AG09319 (cell line): Measurements from ENCODE around the gene DPP4.

Experiments used
- DNase-seq: peaks from one replicate; pipeline ENCODE4 v3.0.0-alpha.2; 2010; ENCODE audit warnings: low read depth; ENCODE audit errors: extremely low read depth
- TF ChIP-seq, protein P1 (sequence below): IDR thresholded peaks from 2 replicates; pipeline ENCODE4 v1.5.1; 2011; ENCODE audit warnings: low read depth, mild to moderate bottlenecking, inconsistent platforms, low read length, moderate library complexity

Gene DPP4

DNA sequence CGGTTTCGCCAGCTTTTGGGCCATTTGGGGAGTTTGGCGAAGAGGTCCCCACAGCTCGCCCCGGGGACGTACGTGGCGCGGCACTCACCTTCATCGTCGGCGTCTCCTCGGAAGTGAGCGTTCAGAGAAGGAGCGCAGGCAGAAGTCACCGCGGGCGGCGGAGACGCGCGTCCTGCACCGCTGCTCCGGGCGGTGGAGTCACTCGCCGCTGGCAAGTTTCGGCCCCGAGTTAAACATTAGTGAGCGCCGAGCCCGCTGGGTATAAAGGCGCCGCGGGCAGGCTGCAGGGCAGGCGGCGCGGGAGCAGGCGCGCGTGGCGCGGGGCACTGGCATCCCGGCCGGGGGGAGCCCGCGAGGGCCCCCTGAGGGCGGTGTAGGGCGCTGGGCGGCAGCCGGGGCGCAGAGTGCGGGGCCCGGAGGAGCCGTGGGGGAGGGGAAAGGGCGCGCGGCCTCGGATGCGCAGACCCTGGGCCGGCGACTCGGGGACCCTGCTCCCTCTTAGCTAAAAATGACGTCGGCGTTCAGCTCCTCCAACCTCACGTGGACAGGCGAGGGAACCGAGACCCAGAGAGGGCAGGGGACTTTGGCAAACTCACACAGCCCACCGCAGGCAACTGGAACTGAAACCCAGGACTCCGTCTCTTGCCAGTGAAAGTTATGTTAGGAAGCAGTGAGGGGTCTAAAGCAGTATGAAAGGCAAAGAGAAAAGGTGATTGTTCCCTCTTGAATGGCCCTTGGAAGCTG is at the start of gene DPP4:
TSS of gene DPP4 (minus strand) at position 328 of the 744 bp plus-strand sequence. CDS start at position 94, 234 bp downstream.
- TF ChIP-seq, protein P1, sequence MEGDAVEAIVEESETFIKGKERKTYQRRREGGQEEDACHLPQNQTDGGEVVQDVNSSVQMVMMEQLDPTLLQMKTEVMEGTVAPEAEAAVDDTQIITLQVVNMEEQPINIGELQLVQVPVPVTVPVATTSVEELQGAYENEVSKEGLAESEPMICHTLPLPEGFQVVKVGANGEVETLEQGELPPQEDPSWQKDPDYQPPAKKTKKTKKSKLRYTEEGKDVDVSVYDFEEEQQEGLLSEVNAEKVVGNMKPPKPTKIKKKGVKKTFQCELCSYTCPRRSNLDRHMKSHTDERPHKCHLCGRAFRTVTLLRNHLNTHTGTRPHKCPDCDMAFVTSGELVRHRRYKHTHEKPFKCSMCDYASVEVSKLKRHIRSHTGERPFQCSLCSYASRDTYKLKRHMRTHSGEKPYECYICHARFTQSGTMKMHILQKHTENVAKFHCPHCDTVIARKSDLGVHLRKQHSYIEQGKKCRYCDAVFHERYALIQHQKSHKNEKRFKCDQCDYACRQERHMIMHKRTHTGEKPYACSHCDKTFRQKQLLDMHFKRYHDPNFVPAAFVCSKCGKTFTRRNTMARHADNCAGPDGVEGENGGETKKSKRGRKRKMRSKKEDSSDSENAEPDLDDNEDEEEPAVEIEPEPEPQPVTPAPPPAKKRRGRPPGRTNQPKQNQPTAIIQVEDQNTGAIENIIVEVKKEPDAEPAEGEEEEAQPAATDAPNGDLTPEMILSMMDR: no peak
- DNase-seq: no peak

DNA sequence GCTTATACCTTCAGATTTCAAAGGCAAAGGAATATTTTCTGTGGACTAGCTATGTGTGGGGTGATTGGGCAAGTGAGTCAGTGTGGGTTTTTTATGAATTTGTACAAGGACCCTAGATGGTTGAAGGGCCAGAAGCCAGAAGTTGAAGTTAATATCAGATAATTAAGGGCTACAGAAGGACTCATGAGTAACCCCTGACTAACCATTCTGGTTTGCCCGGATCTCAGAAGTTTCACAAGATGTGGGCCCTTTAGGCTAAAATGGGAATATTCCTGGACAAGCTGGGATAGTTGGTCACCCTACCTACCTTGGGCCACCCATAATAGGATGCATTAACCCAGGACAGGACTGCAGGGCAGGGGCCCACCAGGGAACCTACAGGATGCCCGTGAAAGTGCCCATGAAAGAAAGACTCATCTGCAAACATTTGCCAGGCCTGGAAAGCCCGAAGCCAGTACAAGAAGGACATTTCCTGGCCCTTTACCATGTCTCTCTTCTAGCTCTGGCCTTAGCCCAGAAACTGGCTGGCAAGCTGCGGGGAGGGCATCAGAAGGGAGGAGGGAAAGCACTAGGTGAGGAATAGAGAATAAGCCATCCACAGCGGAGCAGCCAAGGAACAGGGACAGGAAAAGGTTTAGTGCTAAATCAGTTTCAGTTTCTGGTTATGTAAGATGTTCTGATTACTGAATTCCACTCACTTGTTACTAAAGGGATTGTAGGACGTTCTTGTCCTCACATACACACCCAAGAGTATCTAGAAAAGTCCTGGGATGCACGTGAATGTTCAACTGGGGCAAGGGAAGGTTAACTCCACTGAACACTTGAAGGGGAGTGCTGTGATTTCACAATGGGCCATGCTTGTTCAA is 44.4 kb upstream of the DPP4 start:
- TF ChIP-seq, protein P1: no peak
- DNase-seq: peak; percentile 52

DNA sequence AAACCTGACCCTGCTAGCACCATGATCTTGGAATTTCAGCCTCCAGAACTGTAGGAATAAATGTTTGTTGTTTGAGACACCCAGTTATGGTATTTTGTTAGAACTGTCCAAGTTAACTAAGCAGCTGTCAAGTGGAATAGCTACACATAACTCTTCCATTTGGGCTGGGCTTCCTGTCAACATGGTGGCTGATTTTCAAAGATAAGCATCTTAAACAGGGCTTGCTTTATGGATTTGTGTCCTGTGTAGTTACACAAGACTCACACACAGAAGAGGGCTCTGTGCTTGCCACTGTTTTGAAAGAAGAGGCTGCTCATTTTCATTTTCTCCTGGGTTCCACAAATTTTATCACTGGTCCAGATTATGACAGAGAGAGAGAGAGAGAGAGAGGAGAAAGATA is 42.3 kb upstream of the DPP4 start:
- no peak for DNase-seq
- TF ChIP-seq, protein P1: no peak

GRCh38 chr2:162115076-162115475 is 41.1 kb upstream of the DPP4 start:
- DNase-seq: no peak
- TF ChIP-seq, protein P1: no peak

DNA sequence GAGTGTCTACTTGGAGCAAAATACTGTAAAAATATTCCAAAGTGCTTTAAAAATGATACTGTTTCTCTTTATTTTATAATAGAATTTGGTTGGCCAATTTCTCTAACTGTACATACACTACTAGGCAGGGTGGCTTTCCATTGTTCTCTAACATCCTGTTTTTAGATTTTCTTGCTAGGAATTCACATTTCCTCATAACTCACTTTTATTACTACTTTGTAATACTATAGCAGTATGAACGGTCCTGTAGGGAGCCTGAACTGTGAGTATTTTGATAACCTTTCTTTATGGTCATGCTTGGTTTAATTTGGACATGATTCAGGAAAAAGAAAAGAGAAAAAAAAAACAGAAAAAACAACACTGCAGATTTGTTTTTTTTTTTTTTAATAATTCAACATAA is 40.3 kb upstream of the DPP4 start:
- DNase-seq: no peak
- TF ChIP-seq, protein P1: no peak

DNA sequence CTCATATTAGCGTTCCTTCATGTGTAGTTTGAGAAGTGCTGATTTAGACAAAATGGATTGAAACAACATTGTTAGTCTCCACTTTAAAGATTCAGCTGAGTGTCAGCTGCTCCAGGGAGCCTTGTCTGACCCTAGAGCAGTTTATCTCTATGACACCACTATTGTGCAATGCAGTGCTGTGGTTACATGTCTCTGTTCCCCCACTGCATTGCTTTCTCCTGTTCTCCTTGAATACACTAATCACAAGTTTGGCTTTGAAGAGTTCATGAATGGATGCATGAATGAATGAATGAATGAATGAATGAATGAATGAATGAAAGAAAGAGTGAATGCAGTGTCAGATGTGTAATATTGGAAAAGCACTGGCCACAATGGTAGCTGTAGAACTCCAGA is 39.8 kb upstream of the DPP4 start:
- DNase-seq: no peak
- TF ChIP-seq, protein P1: no peak

GRCh38 chr2:162113088-162113775 is 39.2 kb upstream of the DPP4 start:
- TF ChIP-seq, protein P1: no peak
- DNase-seq: no peak
